Transverse colon (tissue), 4 donors: ENCODE measurements around the gene PTPN3.

Experiments
- CTCF ChIP-seq, 5 experiments: fragments of 200-600 bp in 3 of 5; fragments of 450-650 bp in 2 of 5; sonication (generic) in 3 of 5; IDR thresholded peaks; 1 replicate in 2 of 5; 2 replicates in 3 of 5; pipeline ENCODE4 v1.5.1; 2016 to 2017; ENCODE audit warnings: antibody characterized with exemption in 5 of 5, inconsistent platforms in 3 of 5, mild to moderate bottlenecking in 2 of 5, moderate library complexity in 1 of 5
- EP300 ChIP-seq: sonication (generic); formaldehyde crosslinking; IDR thresholded peaks from one replicate; pipeline ENCODE4 v1.6.1; 2017; ENCODE audit warnings: antibody characterized with exemption, low read depth
- POLR2A ChIP-seq: fragments of 450-650 bp; IDR thresholded peaks from one replicate; pipeline ENCODE4 v1.6.1; 2016; ENCODE audit warnings: antibody characterized with exemption, mild to moderate bottlenecking, moderate library complexity
- POLR2AphosphoS5 ChIP-seq, 3 donors: sonication (generic); formaldehyde crosslinking; IDR thresholded peaks; one replicate each; pipeline ENCODE4 v1.6.1; 2016; ENCODE audit warnings: antibody characterized with exemption in 3 of 3

DNA sequence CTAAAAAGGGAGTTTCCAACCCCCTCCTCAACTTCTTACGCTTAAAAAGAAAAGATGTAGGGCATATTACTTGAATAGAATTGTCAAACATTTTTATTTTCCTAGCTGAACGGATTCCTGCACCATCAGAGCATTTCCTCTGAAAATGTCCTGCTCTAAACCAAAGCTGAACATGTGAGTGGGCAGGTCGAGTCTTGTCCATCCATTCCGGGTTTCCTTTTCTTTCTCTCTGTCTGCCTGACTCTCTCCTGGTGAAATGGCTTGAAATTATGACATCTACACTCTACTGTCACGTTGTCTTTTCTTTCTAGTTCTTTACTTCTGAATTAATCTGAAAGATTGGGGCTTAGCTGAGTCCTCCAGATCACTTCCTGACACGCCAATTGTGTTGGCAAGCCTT, 39.2 kb upstream of the PTPN3 start:
- no peak for TF ChIP-seq CTCF (IDR thresholded peaks at IDR 0.05)
- no peak for TF ChIP-seq EP300
- no peak for TF ChIP-seq POLR2A
- TF ChIP-seq POLR2AphosphoS5 (IDR thresholded peaks at IDR 0.05) = no peak
